Transverse colon (tissue), 4 donors: Measurements from ENCODE around the gene ADCY10. TPM values are rescaled to one million over a fixed set of nuclear protein-coding genes. Genes with fewer than 3 reads are reported as not detected.
"Not testable (repeated sequence)": the region's sequence is repeated elsewhere in the genome, so short reads cannot be mapped to it uniquely, and the experiment has no call there.

Experiments
- DNase-seq: peaks from one replicate; pipeline ENCODE4 v3.0.0-alpha.2; 2019
- H3K27ac ChIP-seq, 4 donors: fragments of 200-600 bp; sonication (generic); 2 replicates each; pipeline ENCODE4 v1.5.1; 2016 to 2018; ENCODE audit warnings: inconsistent platforms in 4 of 4
- H3K27me3 ChIP-seq: fragments of 200-600 bp; sonication (generic); 2 replicates; pipeline ENCODE4 v1.5.1; 2017; ENCODE audit warnings: inconsistent platforms
- H3K36me3 ChIP-seq, 4 donors: fragments of 200-600 bp; sonication (generic); 2 replicates each; pipeline ENCODE4 v1.5.1; 2017 to 2019; ENCODE audit warnings: inconsistent platforms in 4 of 4
- H3K4me1 ChIP-seq, 4 donors: fragments of 200-600 bp; sonication (generic); 2 replicates each; pipeline ENCODE4 v1.5.1; 2017 to 2020; ENCODE audit warnings: inconsistent platforms in 4 of 4
- H3K4me3 ChIP-seq, 4 donors: fragments of 200-600 bp; sonication (generic); 1 replicate in 1 of 4; 2 replicates in 3 of 4; pipeline versions ENCODE4 v1.5.1 to v1.6.1; 2017 to 2019; ENCODE audit warnings: inconsistent platforms in 4 of 4
- H3K9me3 ChIP-seq, 2 donors: fragments of 200-600 bp; sonication (generic); 2 replicates each; pipeline ENCODE4 v1.5.1; 2017 to 2019; ENCODE audit warnings: inconsistent platforms in 2 of 2
- CTCF ChIP-seq, 5 experiments: fragments of 200-600 bp in 3 of 5; fragments of 450-650 bp in 2 of 5; sonication (generic) in 3 of 5; IDR thresholded peaks; 1 replicate in 2 of 5; 2 replicates in 3 of 5; pipeline ENCODE4 v1.5.1; 2016 to 2017; ENCODE audit warnings: antibody characterized with exemption in 5 of 5, inconsistent platforms in 3 of 5, mild to moderate bottlenecking in 2 of 5, moderate library complexity in 1 of 5
- EP300 ChIP-seq: sonication (generic); formaldehyde crosslinking; IDR thresholded peaks from one replicate; pipeline ENCODE4 v1.6.1; 2017; ENCODE audit warnings: antibody characterized with exemption, low read depth
- POLR2A ChIP-seq: fragments of 450-650 bp; IDR thresholded peaks from one replicate; pipeline ENCODE4 v1.6.1; 2016; ENCODE audit warnings: antibody characterized with exemption, mild to moderate bottlenecking, moderate library complexity
- POLR2AphosphoS5 ChIP-seq, 3 donors: sonication (generic); formaldehyde crosslinking; IDR thresholded peaks; one replicate each; pipeline ENCODE4 v1.6.1; 2016; ENCODE audit warnings: antibody characterized with exemption in 3 of 3
- WGBS, 2 donors: methylation state at CpG; one replicate each; pipeline ENCODE4 v1.1.5; 2018; ENCODE audit warnings: low coverage in 1 of 2; 5-methylcytosine and 5-hydroxymethylcytosine counted together
- in situ Hi-C, 4 donors: fragments of 200-750 bp; cut with MboI; loops; one replicate each; pipeline versions ENCODE4 v1.15.0 to v1.15.1; 2017; ENCODE audit warnings: low sequenced_read_pairs in 3 of 4, low pct_ligation_motif_present in 1 of 4, low pct_unique_long_range_greater_than_20kb in 1 of 4
- intact Hi-C: fragments of 100-400 bp; cut with DNase I; formaldehyde crosslinking; loops from one replicate; pipeline ENCODE4 v1.15.1; 2023; ENCODE audit warnings: low total_unique reads
- total RNA-seq, 4 donors: library from RNA; depleted of rRNA; stranded (reverse); fragments of >200 nt; gene quantifications; one replicate each; pipeline ENCODE4 v1.1.0, GENCODE V29; 2016

ADCY10 gene
- total RNA-seq, 4 donors from 2014 or later, result 0.27 to 3.7 TPM; not detected in 2

DNA sequence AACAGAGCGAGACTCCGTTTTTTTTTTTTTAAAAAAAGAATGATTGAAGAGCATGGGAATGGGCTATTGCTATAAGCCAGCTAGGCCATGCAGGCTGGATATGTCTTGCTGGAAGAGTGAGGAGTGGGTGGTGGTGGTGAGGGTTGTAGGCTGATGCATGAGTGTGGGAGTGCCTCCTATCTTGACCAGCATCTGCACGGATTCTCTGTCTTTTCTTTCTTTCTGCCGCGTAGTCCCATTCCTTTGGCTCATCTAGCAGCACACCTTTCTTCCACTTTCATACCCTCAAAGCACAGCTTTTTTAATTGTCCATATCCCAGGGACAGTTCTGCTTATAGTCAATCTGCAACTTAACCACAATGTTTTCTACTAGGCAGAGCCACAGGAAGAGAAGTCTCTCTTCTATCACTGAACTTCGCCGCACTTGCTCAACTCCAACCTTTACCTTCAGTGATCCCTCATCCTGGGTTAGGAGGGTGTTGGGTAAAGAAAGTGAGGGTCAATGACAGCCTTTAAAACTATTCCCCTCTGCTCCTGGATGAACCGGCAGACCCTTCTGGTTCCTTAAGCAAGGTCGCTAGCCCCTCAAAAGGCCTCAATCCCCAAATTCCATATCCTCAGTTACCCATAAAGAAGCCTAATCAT, 15.2 kb downstream of the ADCY10 start:
- no peak overlapping the region for H3K27ac ChIP-seq

DNA sequence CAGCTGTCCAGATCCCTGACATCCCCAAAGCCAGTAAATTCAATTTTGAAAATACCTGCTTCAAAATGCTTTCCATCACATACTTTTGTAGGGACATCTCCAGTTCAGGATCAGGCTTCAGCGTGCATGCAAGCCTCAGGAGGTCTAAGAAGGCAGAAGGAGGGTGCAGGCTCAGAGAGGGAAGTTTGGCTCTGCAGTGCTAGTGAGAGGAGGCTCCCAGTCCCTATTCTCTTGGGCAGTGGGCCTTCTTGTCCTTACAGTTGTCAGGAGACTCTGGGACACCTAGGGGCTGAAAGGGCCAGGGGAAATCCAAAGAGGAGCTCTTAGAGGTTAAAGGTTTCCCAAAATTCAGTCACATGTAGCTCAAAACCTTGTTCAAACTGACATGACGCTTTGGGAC, 20.1 kb downstream of the ADCY10 start:
- no peaks in the 10 kb centered on the region for H3K9me3 ChIP-seq
- TF ChIP-seq CTCF (IDR thresholded peaks at IDR 0.05) (no peak), POLR2AphosphoS5 (IDR thresholded peaks at IDR 0.05) (no peak), POLR2A (no peak), EP300 (no peak)
- H3K27ac ChIP-seq, result no peak overlapping the region
- H3K27me3 ChIP-seq, result no peaks in the 10 kb centered on the region
- H3K4me1 ChIP-seq, result no peaks in the 10 kb centered on the region
- 80 to 86% methylated on average over 1 to 2 of the region's 2 CpGs for WGBS, 2 donors
- no peak overlapping the region for H3K4me3 ChIP-seq
- in situ Hi-C loops (no loop called here), intact Hi-C loops (no loop called here)
- DNase-seq, result no peak
- no peaks in the 10 kb centered on the region for H3K36me3 ChIP-seq

More for the DNA sequence above, 15.2 kb downstream of the ADCY10 start:
- no peak for DNase-seq
- Histone ChIP-seq H3K9me3 (no peaks in the 10 kb centered on the region), H3K4me3 (no peak overlapping the region), H3K36me3 (no peaks in the 10 kb centered on the region), H3K4me1 (no peaks in the 10 kb centered on the region), H3K27me3 (no peaks in the 10 kb centered on the region)
- TF ChIP-seq CTCF (IDR thresholded peaks at IDR 0.05) (no peak), EP300 (no peak), POLR2AphosphoS5 (IDR thresholded peaks at IDR 0.05) (no peak), POLR2A (no peak)
- WGBS, 2 donors, result 87 to 91% methylated on average over 3 to 9 of the region's 9 CpGs
- intact Hi-C loops (no loop called here), in situ Hi-C loops (no loop called here)

DNA sequence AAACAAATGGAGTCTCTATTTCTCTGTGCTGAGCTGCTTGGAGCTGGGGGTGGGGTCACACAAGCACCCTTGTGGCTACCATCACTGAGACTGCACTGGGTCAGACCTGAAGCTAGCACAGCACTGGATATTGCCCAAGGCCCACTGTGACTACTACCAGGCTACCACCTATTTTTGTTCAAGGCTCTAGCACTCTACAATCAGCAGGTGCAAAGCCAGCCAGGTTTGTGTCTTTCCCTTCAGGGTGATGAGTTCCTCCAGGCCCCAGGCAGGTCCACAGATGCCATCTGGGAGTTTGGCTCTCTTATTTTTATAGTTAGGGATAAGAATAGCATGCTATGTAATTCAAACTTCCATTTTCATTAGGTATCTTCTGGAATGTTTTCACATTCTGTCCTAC, 23.5 kb downstream of the ADCY10 start:
- Histone ChIP-seq H3K27ac (no peak overlapping the region), H3K4me1 (no peaks in the 10 kb centered on the region), H3K27me3 (no peaks in the 10 kb centered on the region), H3K9me3 (no peaks in the 10 kb centered on the region), H3K4me3 (no peak overlapping the region), H3K36me3 (no peaks in the 10 kb centered on the region)
- intact Hi-C loops, result no loop called here
- TF ChIP-seq POLR2AphosphoS5 (IDR thresholded peaks at IDR 0.05) (no peak), EP300 (no peak)
- DNase-seq, result no peak
- in situ Hi-C loops, result no loop called here

- H3K9me3 ChIP-seq, intact Hi-C loops, H3K27ac ChIP-seq, H3K4me1 ChIP-seq, in situ Hi-C loops, H3K4me3 ChIP-seq, DNase-seq, H3K27me3 ChIP-seq, H3K36me3 ChIP-seq: not testable (repeated sequence)
- WGBS, 2 donors, result 77 to 100% methylated on average over 1 to 2 of the region's 2 CpGs
Measured at GRCh38 chr1:167887187-167887586, 26.7 kb downstream of the ADCY10 start.

DNA sequence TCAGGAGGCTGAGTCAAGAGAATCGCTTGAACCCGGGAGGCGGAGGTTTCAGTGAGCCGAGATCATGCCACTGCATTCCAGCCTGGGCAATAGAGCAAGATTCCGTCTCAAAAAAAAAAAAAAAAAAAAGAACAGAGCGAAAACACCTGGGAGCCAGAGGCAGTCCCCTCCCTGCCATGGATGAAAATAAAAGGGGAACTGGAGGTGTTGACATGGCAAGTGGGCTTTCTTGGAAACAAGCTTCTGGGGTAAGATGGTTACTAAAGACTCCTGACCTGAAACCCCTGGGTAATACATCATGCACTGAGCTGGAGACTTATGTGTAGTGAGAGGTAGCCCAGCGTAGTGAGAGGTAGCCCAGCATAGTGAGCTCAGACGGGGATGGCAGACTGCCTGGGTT, 31.6 kb downstream of the ADCY10 start:
- Histone ChIP-seq H3K9me3 (no peaks in the 10 kb centered on the region), H3K27ac (no peak overlapping the region), H3K36me3 (no peaks in the 10 kb centered on the region), H3K27me3 (no peaks in the 10 kb centered on the region), H3K4me1 (no peaks in the 10 kb centered on the region), H3K4me3 (no peak overlapping the region)
- TF ChIP-seq POLR2AphosphoS5 (IDR thresholded peaks at IDR 0.05) (no peak), EP300 (no peak), POLR2A (no peak), CTCF (IDR thresholded peaks at IDR 0.05) (no peak)
- in situ Hi-C loops (no loop called here), intact Hi-C loops (no loop called here)
- WGBS, 2 donors, result 93 to 100% methylated on average over 2 to 8 of the region's 8 CpGs
- DNase-seq, result no peak
